Glutamatergic neuron (in vitro differentiated cells): Measurements from ENCODE around the gene CST11. TPM values are rescaled to one million over a fixed set of nuclear protein-coding genes. Genes with fewer than 3 reads are reported as not detected.

Experiments used
- DNase-seq: peaks from one replicate; pipeline ENCODE4 v3.0.0; 2022
- H3K27ac Mint-ChIP-seq: one replicate; pipeline ENCODE4 v1.8.0; 2020; ENCODE audit warnings: mild to moderate bottlenecking, mixed read lengths, inconsistent platforms; ENCODE audit not compliant: unreplicated experiment
- H3K27me3 Mint-ChIP-seq: one replicate; pipeline ENCODE4 v1.8.0; 2020; ENCODE audit warnings: mild to moderate bottlenecking, moderate library complexity, mixed read lengths, inconsistent platforms; ENCODE audit not compliant: unreplicated experiment
- H3K36me3 Mint-ChIP-seq: one replicate; pipeline ENCODE4 v1.8.0; 2020; ENCODE audit warnings: mild to moderate bottlenecking, mixed read lengths, inconsistent platforms; ENCODE audit not compliant: unreplicated experiment
- H3K4me1 Mint-ChIP-seq: one replicate; pipeline ENCODE4 v1.8.0; 2020; ENCODE audit warnings: mild to moderate bottlenecking, low read depth, mixed read lengths, inconsistent platforms; ENCODE audit not compliant: unreplicated experiment
- H3K4me3 Mint-ChIP-seq: one replicate; pipeline ENCODE4 v1.8.0; 2020; ENCODE audit warnings: mild to moderate bottlenecking, mixed read lengths, inconsistent platforms; ENCODE audit not compliant: unreplicated experiment
- H3K9me3 Mint-ChIP-seq: one replicate; pipeline ENCODE4 v1.8.0; 2020; ENCODE audit warnings: mild to moderate bottlenecking, moderate library complexity, mixed read lengths, inconsistent platforms; ENCODE audit not compliant: unreplicated experiment
- long read RNA-seq: library from polyadenylated mRNA; unstranded; transcript quantifications from one replicate; pipeline ENCODE4 v2.0.0, GENCODE V29; 2020; ENCODE audit not compliant: unreplicated experiment
- total RNA-seq: library from RNA; stranded (reverse); fragmentation: NEBNext Ultra II Directional; extraction: Animal tissue kit (Norgen Biotek cat#: 25700); gene quantifications from one replicate; pipeline ENCODE4 v1.2.1, GENCODE V29; 2021; ENCODE audit not compliant: unreplicated experiment
- TF ChIP-seq, protein P1 (sequence below): fragments of 200-600 bp; sonication (generic); IDR thresholded peaks from one replicate; pipeline ENCODE4 v1.5.0; 2021; ENCODE audit not compliant: partially characterized antibody, unreplicated experiment

The CST11 gene, protein sequence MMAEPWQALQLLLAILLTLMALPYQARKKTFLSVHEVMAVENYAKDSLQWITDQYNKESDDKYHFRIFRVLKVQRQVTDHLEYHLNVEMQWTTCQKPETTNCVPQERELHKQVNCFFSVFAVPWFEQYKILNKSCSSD
- not detected for total RNA-seq
- long read RNA-seq = 0 reads

GRCh38 chr20:23452776-23453175 is at the start of gene CST11:
Gene CST11 (minus strand): TSS chr20:23452876. CDS start chr20:23452811, 65 bp downstream.
- Mint-ChIP-seq H3K27ac (no peak within 1 kb of the TSS), H3K27me3 (peaks cover 9% of the 10 kb centered on the region), H3K36me3 (no peaks in the 10 kb centered on the region), H3K4me1 (no peaks in the 10 kb centered on the region), H3K9me3 (no peaks in the 10 kb centered on the region), H3K4me3 (no peak within 1 kb of the TSS)
- TF ChIP-seq, protein P1, sequence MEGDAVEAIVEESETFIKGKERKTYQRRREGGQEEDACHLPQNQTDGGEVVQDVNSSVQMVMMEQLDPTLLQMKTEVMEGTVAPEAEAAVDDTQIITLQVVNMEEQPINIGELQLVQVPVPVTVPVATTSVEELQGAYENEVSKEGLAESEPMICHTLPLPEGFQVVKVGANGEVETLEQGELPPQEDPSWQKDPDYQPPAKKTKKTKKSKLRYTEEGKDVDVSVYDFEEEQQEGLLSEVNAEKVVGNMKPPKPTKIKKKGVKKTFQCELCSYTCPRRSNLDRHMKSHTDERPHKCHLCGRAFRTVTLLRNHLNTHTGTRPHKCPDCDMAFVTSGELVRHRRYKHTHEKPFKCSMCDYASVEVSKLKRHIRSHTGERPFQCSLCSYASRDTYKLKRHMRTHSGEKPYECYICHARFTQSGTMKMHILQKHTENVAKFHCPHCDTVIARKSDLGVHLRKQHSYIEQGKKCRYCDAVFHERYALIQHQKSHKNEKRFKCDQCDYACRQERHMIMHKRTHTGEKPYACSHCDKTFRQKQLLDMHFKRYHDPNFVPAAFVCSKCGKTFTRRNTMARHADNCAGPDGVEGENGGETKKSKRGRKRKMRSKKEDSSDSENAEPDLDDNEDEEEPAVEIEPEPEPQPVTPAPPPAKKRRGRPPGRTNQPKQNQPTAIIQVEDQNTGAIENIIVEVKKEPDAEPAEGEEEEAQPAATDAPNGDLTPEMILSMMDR = no peak
- DNase-seq = no peak

GRCh38 chr20:23501926-23502325 is 49.2 kb upstream of the CST11 start:
- Mint-ChIP-seq H3K36me3 (no peaks in the 10 kb centered on the region), H3K4me3 (no peak overlapping the region), H3K27me3 (peaks cover 3% of the 10 kb centered on the region), H3K27ac (no peak overlapping the region), H3K4me1 (no peaks in the 10 kb centered on the region), H3K9me3 (peaks cover 3% of the 10 kb centered on the region)
- TF ChIP-seq, protein P1 = no peak
- DNase-seq = no peak

DNA sequence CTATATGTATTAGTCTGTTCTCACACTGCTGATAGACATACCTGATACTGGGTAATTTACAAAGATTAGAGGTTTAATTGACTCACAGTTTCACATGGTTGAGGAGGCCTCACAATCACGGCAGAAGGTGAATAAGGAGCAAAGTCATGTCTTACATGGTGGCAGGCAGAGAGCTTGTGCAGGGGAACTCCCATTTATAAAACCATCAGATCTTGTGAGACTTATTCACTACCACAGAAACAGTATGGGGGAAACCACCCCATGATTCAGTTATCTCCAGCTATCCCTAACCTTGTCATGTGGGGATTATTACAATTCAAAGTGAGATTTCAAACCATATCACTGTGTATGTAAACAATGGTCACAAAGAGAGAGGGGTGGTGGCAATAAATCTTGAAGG is 44.9 kb upstream of the CST11 start:
- Mint-ChIP-seq H3K9me3 (peaks cover 4% of the 10 kb centered on the region), H3K27ac (no peak overlapping the region)

GRCh38 chr20:23493172-23493772 is 40.6 kb upstream of the CST11 start:
- Mint-ChIP-seq H3K4me3 (no peak overlapping the region), H3K4me1 (no peaks in the 10 kb centered on the region), H3K9me3 (peaks cover 2% of the 10 kb centered on the region), H3K36me3 (no peaks in the 10 kb centered on the region), H3K27me3 (peaks cover 1% of the 10 kb centered on the region), H3K27ac (no peak overlapping the region)
- TF ChIP-seq, protein P1 = no peak
- DNase-seq = no peak

More for the DNA sequence above, 44.9 kb upstream of the CST11 start:
- Mint-ChIP-seq H3K27me3 (peaks cover 3% of the 10 kb centered on the region), H3K4me3 (no peak overlapping the region), H3K4me1 (no peaks in the 10 kb centered on the region), H3K36me3 (no peaks in the 10 kb centered on the region)
- TF ChIP-seq, protein P1 = no peak
- DNase-seq = no peak

GRCh38 chr20:23492292-23492691 is 39.6 kb upstream of the CST11 start:
- no peak overlapping the region for H3K4me3 Mint-ChIP-seq
- H3K4me1 Mint-ChIP-seq = no peaks in the 10 kb centered on the region
- H3K9me3 Mint-ChIP-seq = peaks cover 2% of the 10 kb centered on the region

More at GRCh38 chr20:23492292-23492691, 39.6 kb upstream of the CST11 start:
- Mint-ChIP-seq H3K27me3 (peaks cover 1% of the 10 kb centered on the region), H3K27ac (no peak overlapping the region), H3K36me3 (no peaks in the 10 kb centered on the region)
- TF ChIP-seq, protein P1 = no peak
- no peak for DNase-seq
